Caco-2 (cell line): ENCODE results near the gene HIVEP2. TPM values are rescaled to one million over a fixed set of nuclear protein-coding genes. Genes with fewer than 3 reads are reported as not detected.

Source experiments
- BruUV-seq: library from RNA; stranded (reverse); fragments of 400-500 nt; replicated peaks from 2 replicates; lab custom pipeline; 2021; lab: Mats Ljungman, UMichigan
- CTCF ChIA-PET: fragments of 300-600 bp; sonication (Branson Sonifier 250); formaldehyde crosslinking; loops from one replicate; lab custom pipeline; 2022; ENCODE audit warnings: antibody characterized with exemption; lab: Charles Lee
- POLR2A ChIA-PET: fragments of 300-600 bp; sonication (Branson Sonifier 250); formaldehyde crosslinking; loops from one replicate; lab custom pipeline; 2022; ENCODE audit warnings: antibody characterized with exemption; lab: Charles Lee
- DNase-seq, 2 experiments: peaks; one replicate each; pipeline versions ENCODE4 v3.0.0 to v3.0.0-alpha.2; 2020 to 2022
- H3K27me3 ChIP-seq: replicated peaks from 2 replicates; pipeline ENCODE4 v1.6.0; 2011; ENCODE audit warnings: low read length; ENCODE audit not compliant: control insufficient read depth, insufficient read depth
- H3K36me3 ChIP-seq: 2 replicates; pipeline ENCODE4 v1.5.1; 2011; ENCODE audit warnings: low read length; ENCODE audit not compliant: control insufficient read depth, insufficient read depth
- H3K4me1 ChIP-seq: fragments of 250-450 bp; sonication (Bioruptor Pico); 2 replicates; pipeline ENCODE4 v1.5.1; 2020; ENCODE audit warnings: mild to moderate bottlenecking
- H3K4me3 ChIP-seq: 2 replicates; pipeline ENCODE4 v1.5.1; 2011; ENCODE audit warnings: low read depth, mild to moderate bottlenecking, control low read depth, low read length
- H3K9me3 ChIP-seq: fragments of 250-450 bp; sonication (Bioruptor Pico); 2 replicates; pipeline ENCODE4 v1.5.1; 2020; ENCODE audit warnings: mild to moderate bottlenecking, moderate library complexity
- H3K27ac Mint-ChIP-seq: one replicate; pipeline ENCODE4 v1.8.0; 2022; ENCODE audit warnings: mixed read lengths; ENCODE audit not compliant: unreplicated experiment
- H3K27me3 Mint-ChIP-seq: one replicate; pipeline ENCODE4 v1.8.0; 2022; ENCODE audit warnings: mixed read lengths; ENCODE audit not compliant: insufficient read depth, unreplicated experiment
- H3K36me3 Mint-ChIP-seq: one replicate; pipeline ENCODE4 v1.8.0; 2022; ENCODE audit warnings: mild to moderate bottlenecking, mixed read lengths; ENCODE audit not compliant: insufficient read depth, unreplicated experiment
- H3K4me1 Mint-ChIP-seq: one replicate; pipeline ENCODE4 v1.8.0; 2022; ENCODE audit warnings: low read depth, mixed read lengths; ENCODE audit not compliant: unreplicated experiment
- H3K4me3 Mint-ChIP-seq: one replicate; pipeline ENCODE4 v1.8.0; 2022; ENCODE audit warnings: mild to moderate bottlenecking, moderate library complexity, mixed read lengths; ENCODE audit not compliant: unreplicated experiment
- H3K9me3 Mint-ChIP-seq: one replicate; pipeline ENCODE4 v1.8.0; 2022; ENCODE audit warnings: mixed read lengths; ENCODE audit not compliant: unreplicated experiment
- CTCF ChIP-seq, 2 experiments: fragments of 200-600 bp in 1 of 2; IDR thresholded peaks; 1 replicate in 1 of 2; 2 replicates in 1 of 2; pipeline versions ENCODE4 v1.5.1 to v1.8.0; 2011 to 2022; ENCODE audit warnings: antibody characterized with exemption in 1 of 2, control low read depth in 1 of 2, inconsistent platforms in 1 of 2, low read depth in 1 of 2, low read length in 1 of 2, mild to moderate bottlenecking in 1 of 2, moderate library complexity in 1 of 2; ENCODE audit not compliant: insufficient read depth in 1 of 2, severe bottlenecking in 1 of 2, unreplicated experiment in 1 of 2
- intact Hi-C: fragments of 100-400 bp; cut with micrococcal nuclease; formaldehyde crosslinking; loops from one replicate; pipeline ENCODE4 v1.10.0; 2022; ENCODE audit not compliant: unreplicated experiment
- total RNA-seq: library from RNA; stranded (reverse); gene quantifications from 2 replicates; pipeline ENCODE4 v1.2.3, GENCODE V29; 2022

Gene HIVEP2
- total RNA-seq, 1 experiment from 2014 or later: 1.0 TPM

DNA sequence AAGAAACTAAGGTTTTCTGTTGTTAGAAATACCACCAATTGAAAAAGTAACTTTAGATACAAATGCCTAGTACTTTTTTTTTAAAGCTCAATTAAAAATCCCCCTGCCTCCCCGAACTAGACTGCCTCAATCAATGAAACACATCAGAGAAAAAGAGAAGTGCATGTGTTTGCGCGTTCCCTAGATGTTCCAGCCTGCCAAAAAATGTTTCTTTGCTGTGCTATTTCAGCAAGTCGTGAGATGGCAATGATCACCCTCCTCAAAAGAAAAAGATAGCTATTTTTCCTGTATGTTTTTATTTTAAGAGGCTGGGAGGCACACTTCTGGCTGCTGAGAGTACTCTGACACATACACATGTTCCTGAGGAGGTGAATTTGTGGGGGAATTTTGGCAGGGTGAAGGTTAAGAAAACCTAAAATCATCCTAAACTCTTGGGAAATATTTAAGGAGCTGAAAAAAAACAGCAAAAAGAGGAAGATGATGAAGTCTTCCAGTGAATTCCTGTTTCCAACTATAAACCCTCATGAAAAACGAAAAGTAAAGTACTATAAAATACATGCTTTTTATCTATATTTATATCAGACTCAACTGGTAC, 114.8 kb downstream of the HIVEP2 start:
- Histone ChIP-seq H3K4me3 (no peak overlapping the region), H3K4me1 (no peaks in the 10 kb centered on the region), H3K9me3 (no peaks in the 10 kb centered on the region), H3K36me3 (no peaks in the 10 kb centered on the region), H3K27me3 (no peaks in the 10 kb centered on the region)
- no TSS peak for BruUV-seq
- H3K4me3 Mint-ChIP-seq: no peak overlapping the region
- POLR2A ChIA-PET: no interaction called here
- DNase-seq: no peak
- no peak overlapping the region for H3K27ac Mint-ChIP-seq
- H3K4me1 Mint-ChIP-seq: peaks cover 6% of the 10 kb centered on the region
- intact Hi-C loops: no loop called here
- no peaks in the 10 kb centered on the region for H3K36me3 Mint-ChIP-seq
- H3K9me3 Mint-ChIP-seq: no peaks in the 10 kb centered on the region
- CTCF ChIA-PET: no interaction called here
- H3K27me3 Mint-ChIP-seq: no peaks in the 10 kb centered on the region
- TF ChIP-seq CTCF (IDR thresholded peaks at IDR 0.05; ENCODE audit: insufficient read depth in 1 of 2, low read depth in 1 of 2, low read length in 1 of 2, severe bottlenecking in 1 of 2, unreplicated experiment in 1 of 2): no peak

DNA sequence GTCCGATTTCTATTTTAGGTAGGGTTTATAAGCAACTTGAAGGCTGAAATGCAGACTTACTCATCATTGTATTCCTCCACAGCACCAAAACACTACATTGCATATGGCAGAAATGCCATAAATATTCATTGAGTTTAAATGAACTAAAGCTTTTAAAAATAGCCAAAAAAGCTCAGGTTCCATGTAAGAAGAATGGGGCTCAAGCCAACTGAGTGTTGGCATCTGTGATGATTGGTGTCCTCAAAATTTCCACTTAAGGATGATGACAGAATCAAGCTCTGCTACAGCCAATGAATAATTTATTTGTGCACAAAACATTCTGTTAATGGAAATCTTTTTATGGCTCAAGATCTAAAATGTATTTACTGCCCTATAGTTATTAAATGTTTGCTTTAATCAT, 115.4 kb downstream of the HIVEP2 start:
- TF ChIP-seq CTCF (IDR thresholded peaks at IDR 0.05; ENCODE audit: insufficient read depth in 1 of 2, low read depth in 1 of 2, low read length in 1 of 2, severe bottlenecking in 1 of 2, unreplicated experiment in 1 of 2): no peak
- POLR2A ChIA-PET: no interaction called here
- no peaks in the 10 kb centered on the region for H3K4me1 ChIP-seq
- BruUV-seq: no TSS peak
- no peak for DNase-seq
- Mint-ChIP-seq H3K27ac (no peak overlapping the region), H3K9me3 (no peaks in the 10 kb centered on the region), H3K27me3 (no peaks in the 10 kb centered on the region), H3K4me1 (peaks cover 6% of the 10 kb centered on the region), H3K4me3 (no peak overlapping the region), H3K36me3 (no peaks in the 10 kb centered on the region)
- no peaks in the 10 kb centered on the region for H3K9me3 ChIP-seq
- no peaks in the 10 kb centered on the region for H3K27me3 ChIP-seq
- H3K36me3 ChIP-seq: no peaks in the 10 kb centered on the region
- intact Hi-C loops: no loop called here
- CTCF ChIA-PET: no interaction called here
- H3K4me3 ChIP-seq: no peak overlapping the region

GRCh38 chr6:142827991-142828390, 117.0 kb downstream of the HIVEP2 start:
- H3K4me1 ChIP-seq: no peaks in the 10 kb centered on the region
- no peak for DNase-seq
- no peaks in the 10 kb centered on the region for H3K36me3 Mint-ChIP-seq
- no peak overlapping the region for H3K27ac Mint-ChIP-seq
- ChIA-PET POLR2A (no interaction called here), CTCF (no interaction called here)
- no peak overlapping the region for H3K4me3 Mint-ChIP-seq
- no peaks in the 10 kb centered on the region for H3K27me3 ChIP-seq
- BruUV-seq: no TSS peak
- no peaks in the 10 kb centered on the region for H3K9me3 ChIP-seq
- H3K4me1 Mint-ChIP-seq: peaks cover 6% of the 10 kb centered on the region
- no peaks in the 10 kb centered on the region for H3K27me3 Mint-ChIP-seq
- TF ChIP-seq CTCF (IDR thresholded peaks at IDR 0.05; ENCODE audit: insufficient read depth in 1 of 2, low read depth in 1 of 2, low read length in 1 of 2, severe bottlenecking in 1 of 2, unreplicated experiment in 1 of 2): no peak
- no peaks in the 10 kb centered on the region for H3K9me3 Mint-ChIP-seq
- H3K36me3 ChIP-seq: no peaks in the 10 kb centered on the region
- intact Hi-C loops: no loop called here
- H3K4me3 ChIP-seq: no peak overlapping the region
